ENCODE measurements around the gene C3. TPM values are rescaled to one million over a fixed set of nuclear protein-coding genes. Genes with fewer than 3 reads are reported as not detected.

The C3 gene
- total RNA-seq, 6 donors from 2014 or later = 461 to 1,221 (median 854) TPM

DNA sequence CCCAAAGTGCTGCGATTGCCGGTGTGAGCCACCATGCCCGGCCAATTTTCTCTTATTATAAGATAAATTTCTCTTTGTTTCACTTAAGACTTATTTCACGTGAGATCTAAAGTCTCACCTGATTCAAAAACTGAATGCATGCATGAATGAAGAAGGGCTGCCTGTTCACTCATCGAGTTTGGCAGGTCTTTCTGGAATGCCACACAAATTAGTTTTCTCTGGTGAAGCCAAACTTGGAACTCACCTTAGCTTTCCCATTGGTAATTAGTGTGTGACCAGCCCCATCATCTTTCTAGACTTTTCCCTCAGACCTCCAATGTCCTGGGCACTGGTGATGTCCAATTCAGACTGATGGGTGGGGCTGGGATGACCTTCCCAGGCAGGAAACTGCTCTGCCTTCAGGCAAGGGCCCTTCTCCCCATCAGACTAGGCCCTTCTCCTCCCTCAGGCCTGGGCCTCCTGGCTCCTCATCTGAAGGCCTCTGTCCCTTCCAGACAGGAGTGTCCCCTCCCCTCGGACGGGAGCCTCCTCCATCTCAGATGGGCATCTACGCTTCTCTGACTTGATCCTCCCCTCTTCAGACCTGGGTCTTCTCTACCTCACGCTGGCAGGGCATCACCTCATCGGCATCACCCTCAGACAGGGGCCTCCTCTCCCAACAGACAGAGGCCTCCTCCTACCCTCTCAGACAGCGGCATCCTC is 14.4 kb downstream of the C3 start:
- DNase-seq (no peak), ATAC-seq (ENCODE audit: low FRiP score in 2 of 2) (peak in 1 of 2 donors; percentile 40)
- 82 to 83% methylated on average over 11 of the region's 11 CpGs for WGBS, 2 donors
- Histone ChIP-seq H3K27me3 (no peaks in the 10 kb centered on the region), H3K4me1 (no peaks in the 10 kb centered on the region), H3K4me3 (no peak overlapping the region), H3K36me3 (peaks cover 0 to 37% (median 14%) of the 10 kb centered on the region in 4 donors), H3K9me3 (no peaks in the 10 kb centered on the region), H3K27ac (no peak overlapping the region)
- TF ChIP-seq POLR2AphosphoS5 (IDR thresholded peaks at IDR 0.05) (no peak), POLR2A (IDR thresholded peaks at IDR 0.05) (no peak), EP300 (IDR thresholded peaks at IDR 0.05) (no peak)
- TF ChIP-seq, protein P1, sequence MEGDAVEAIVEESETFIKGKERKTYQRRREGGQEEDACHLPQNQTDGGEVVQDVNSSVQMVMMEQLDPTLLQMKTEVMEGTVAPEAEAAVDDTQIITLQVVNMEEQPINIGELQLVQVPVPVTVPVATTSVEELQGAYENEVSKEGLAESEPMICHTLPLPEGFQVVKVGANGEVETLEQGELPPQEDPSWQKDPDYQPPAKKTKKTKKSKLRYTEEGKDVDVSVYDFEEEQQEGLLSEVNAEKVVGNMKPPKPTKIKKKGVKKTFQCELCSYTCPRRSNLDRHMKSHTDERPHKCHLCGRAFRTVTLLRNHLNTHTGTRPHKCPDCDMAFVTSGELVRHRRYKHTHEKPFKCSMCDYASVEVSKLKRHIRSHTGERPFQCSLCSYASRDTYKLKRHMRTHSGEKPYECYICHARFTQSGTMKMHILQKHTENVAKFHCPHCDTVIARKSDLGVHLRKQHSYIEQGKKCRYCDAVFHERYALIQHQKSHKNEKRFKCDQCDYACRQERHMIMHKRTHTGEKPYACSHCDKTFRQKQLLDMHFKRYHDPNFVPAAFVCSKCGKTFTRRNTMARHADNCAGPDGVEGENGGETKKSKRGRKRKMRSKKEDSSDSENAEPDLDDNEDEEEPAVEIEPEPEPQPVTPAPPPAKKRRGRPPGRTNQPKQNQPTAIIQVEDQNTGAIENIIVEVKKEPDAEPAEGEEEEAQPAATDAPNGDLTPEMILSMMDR (IDR thresholded peaks at IDR 0.05) = no peak

DNA sequence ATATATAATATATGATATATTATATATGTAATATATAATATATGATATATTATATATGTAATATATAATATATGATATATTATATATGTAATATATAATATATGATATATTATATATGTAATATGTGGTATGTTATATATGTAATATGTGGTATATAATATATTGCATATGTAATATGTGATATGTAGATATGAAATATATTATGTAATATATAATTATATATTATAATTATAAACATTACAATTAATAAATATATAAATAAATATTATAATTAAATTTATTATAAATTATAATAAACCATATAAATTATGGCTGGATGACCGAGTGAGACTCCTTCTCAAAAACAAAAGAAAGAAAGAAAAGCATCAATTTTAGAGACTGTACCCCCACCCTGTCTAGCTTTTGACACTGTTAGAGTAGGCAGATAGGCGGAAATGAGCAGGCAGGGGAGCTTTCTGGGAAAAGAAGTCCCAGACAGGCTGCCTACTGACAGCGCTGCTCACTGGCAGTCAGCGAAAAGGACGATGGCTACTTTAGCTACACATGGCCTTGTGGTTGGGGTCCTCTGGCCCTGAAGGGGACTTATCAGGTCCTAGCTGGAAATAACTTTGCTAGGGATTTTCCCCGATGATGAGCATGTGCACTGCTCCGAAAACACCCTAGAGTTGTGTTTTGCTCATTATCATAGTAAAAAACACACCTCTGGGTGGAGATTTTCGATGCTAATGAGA is 19.7 kb downstream of the C3 start:
- TF ChIP-seq, protein P1 (IDR thresholded peaks at IDR 0.05) = no peak
- TF ChIP-seq POLR2AphosphoS5 (IDR thresholded peaks at IDR 0.05) (no peak), POLR2A (IDR thresholded peaks at IDR 0.05) (no peak), EP300 (IDR thresholded peaks at IDR 0.05) (no peak)
- Histone ChIP-seq H3K4me3 (no peak overlapping the region), H3K27me3 (no peaks in the 10 kb centered on the region), H3K4me1 (no peaks in the 10 kb centered on the region), H3K27ac (no peak overlapping the region), H3K9me3 (no peaks in the 10 kb centered on the region), H3K36me3 (peaks cover 3 to 45% (median 12%) of the 10 kb centered on the region in 4 donors)
- DNase-seq (no peak), ATAC-seq (ENCODE audit: low FRiP score in 2 of 2) (no peak)
- WGBS, 2 donors = 84 to 93% methylated on average over 8 of the region's 8 CpGs

DNA sequence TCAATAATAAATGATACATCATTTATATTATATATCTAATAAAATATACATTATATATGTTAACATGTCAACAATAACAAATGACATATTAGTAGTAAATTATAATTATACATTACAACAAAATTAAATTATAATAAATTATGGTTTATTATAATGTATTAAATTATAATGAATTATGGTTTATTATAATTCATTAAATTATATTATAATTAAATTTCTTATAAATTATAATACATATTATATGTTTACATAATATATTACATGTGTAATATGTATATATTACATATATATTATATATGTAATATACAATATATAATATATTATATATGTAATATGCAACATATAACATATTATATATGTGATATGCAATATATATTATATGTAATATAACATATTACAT is 20.5 kb downstream of the C3 start:
- Histone ChIP-seq H3K4me1 (no peaks in the 10 kb centered on the region), H3K27me3 (no peaks in the 10 kb centered on the region), H3K36me3 (peaks cover 3 to 45% (median 12%) of the 10 kb centered on the region in 4 donors), H3K9me3 (no peaks in the 10 kb centered on the region), H3K4me3 (no peak overlapping the region), H3K27ac (no peak overlapping the region)
- ATAC-seq (ENCODE audit: low FRiP score in 2 of 2) (no peak), DNase-seq (no peak)
- TF ChIP-seq, protein P1 (IDR thresholded peaks at IDR 0.05) = no peak
- TF ChIP-seq POLR2AphosphoS5 (IDR thresholded peaks at IDR 0.05) (no peak), EP300 (IDR thresholded peaks at IDR 0.05) (no peak)

DNA sequence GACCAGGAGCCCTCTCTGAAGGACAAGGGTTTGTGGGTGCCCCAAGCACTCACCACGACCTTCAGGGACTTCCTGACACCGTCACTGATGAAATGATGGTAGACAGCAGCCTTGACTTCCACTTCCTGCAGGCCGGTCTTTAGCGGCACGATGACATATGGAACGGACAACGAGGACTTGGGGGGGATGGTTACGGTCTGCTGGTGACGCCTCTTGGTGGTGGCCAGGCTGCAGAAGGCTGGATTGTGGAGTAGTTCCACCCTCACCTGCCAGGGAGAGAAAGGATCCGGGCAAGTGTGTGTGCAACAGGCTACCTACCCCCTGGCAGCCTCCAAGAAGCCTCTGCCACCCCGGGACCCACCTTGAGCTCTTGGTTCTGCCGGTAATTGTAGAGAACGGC is 23.2 kb downstream of the C3 start:
- 58 to 73% methylated on average over 6 to 13 of the region's 13 CpGs for WGBS, 2 donors
- Histone ChIP-seq H3K36me3 (peaks cover 0 to 60% (median 25%) of the 10 kb centered on the region in 4 donors), H3K9me3 (no peaks in the 10 kb centered on the region), H3K4me1 (no peaks in the 10 kb centered on the region), H3K27me3 (no peaks in the 10 kb centered on the region), H3K4me3 (no peak overlapping the region), H3K27ac (no peak overlapping the region)
- no peak for TF ChIP-seq POLR2AphosphoS5 (IDR thresholded peaks at IDR 0.05)
- TF ChIP-seq EP300 (IDR thresholded peaks at IDR 0.05) = no peak
- TF ChIP-seq POLR2A (IDR thresholded peaks at IDR 0.05) = no peak
- TF ChIP-seq, protein P1 (IDR thresholded peaks at IDR 0.05) = no peak
- ATAC-seq (ENCODE audit: low FRiP score in 2 of 2) (no peak), DNase-seq (no peak)

Measured in upper lobe of left lung (tissue), 6 donors.